Amniotic epithelial cell (primary cell): ENCODE results near the gene ARHGEF7.

ENCODE experiments used
- DNase-seq: peaks from one replicate; pipeline ENCODE4 v3.0.0-alpha.2; 2010; ENCODE audit warnings: low read depth

Gene ARHGEF7

GRCh38 chr13:111280226-111280625, 165.1 kb downstream of the ARHGEF7 start:
- no peak for DNase-seq

DNA sequence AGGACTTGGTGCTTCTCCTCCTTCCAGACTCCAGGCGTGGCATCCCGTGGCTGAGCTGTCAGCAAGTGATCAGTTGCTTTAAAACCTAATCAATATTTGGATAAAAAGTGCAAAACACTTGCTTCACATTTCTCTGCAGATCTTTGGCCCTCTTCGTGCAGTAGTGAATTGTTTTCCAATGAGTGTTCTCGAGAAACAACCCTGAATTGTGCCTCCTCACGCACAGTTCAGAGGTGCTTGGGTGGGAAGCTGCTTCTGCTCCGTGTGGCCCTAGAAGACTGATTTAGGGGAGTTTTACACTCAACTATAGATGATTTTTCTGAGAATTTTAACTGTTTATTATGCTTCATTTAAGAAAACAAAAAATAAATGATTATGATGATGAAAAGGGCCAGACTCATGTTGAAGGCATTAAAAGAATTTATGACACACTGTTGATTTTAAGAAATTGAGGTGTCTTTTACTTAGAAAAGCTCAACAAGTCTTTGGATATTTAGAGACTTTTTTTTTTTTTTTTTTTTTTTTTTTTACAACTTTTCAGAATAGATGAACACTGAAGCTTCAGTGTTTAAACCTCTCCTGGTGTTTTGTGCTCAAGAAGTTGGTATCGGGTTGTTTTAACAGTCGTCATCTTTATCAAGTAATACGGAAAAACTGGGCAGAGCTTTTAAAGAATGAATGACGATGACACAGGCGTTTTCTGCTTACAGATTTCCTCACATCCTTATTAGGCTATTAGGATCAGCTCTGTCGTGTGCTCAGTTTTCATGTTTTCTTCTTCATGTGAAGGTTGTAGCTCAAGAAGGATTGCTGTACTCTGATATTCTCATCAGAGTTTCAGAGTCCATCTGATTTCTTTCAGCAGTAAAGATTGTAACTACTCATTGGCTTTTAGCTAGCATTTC, 165.8 kb downstream of the ARHGEF7 start:
- DNase-seq, result peak; percentile 50

DNA sequence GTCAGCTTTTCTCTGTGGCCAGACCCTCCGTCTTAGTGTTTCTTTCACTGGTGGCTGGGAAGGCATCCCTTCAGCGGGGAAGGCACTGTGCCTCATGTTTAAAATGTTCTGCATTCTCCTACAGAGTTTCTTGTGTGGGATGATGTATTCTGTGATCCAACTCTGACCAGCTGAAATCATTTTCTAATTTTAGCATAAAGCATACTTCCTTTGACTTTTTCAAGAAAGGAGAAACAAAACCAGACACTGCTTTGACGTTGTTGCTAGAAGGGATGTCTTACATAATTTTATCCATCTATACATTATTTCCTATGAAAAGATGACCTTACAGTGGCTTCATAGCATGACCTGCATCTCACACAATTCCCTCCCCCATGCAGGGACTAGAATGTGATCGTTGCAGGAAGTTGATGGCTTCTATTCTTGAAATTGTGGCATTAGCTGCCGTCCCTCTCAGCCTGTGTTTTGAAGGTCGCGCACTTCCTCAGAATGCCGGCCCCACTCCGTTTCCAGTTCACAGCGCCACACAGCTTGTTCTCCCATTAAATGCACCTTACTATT, 166.7 kb downstream of the ARHGEF7 start:
- DNase-seq, result peak; percentile 29

DNA sequence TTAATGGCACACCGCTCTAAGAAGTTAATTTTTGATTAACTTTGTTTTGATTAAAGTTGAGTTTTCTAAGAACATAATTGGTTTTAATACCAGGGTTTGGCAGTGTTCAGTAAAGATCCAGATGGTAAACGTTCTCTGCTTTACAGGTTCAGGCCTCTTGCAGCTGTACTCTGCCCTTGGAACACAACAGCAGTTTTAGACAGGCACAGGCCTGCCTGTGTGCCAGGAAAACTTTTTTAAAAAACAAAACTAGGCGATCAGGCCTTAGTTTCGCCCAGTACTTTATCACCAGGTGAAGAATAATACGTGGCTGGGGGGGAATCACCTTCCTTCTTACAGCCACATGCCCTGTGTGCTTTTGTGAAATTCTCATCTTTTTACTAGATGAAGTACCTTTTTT, 167.3 kb downstream of the ARHGEF7 start:
- no peak for DNase-seq

DNA sequence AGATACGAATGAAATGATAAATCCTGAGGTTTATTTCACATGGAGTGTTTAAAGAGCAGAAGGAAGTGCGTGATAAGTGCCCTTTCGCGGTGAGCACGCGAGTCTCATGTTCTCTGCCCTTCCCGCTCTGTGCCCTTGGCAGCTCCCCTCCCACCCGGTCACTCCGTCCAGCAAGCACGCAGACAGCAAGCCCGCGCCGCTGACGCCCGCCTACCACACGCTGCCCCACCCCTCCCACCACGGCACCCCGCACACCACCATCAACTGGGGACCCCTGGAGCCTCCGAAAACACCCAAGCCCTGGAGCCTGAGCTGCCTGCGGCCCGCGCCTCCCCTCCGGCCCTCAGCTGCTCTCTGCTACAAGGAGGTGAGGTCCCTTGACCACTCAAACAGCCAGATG, 167.9 kb downstream of the ARHGEF7 start:
- no peak for DNase-seq

DNA sequence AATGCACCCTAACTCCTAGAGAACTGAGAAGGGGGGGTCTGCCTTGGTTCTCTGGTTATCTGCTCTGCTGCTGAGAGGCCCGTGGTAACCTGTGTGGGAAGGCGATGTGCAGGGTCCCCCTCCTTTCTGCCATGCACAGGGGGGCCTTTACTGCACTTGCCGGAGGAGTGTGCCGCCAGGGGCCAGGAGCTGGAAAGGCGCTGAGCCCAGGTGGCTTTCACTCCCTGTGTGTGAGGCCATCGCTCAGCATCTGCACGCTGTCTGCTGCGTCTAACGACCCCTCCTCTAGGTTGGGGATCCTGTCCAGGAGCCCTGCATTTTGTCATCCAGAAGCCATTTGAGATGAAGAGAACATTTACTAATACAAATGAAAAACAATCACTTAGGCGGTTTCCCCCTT, 168.3 kb downstream of the ARHGEF7 start:
- no peak for DNase-seq

DNA sequence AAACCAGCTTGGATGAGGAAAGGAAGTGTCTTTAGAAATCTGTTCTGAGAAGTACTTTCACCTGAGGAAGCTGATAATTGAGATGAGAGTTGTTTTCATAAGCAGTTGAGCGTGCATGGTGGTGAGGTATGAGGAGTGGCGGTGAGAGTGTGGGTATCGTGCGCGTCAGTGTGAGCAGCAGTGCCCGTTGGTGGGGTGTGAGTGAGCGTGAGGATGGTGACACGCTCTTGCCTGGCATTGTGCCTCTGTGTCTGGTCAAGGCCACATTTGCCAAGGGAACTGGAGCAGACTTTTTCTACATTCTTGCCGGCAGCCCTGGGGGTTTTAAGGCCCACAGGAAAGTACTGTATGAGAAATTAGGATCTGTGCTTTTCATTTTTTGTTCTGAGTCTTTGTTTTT, 168.9 kb downstream of the ARHGEF7 start:
- no peak for DNase-seq

DNA sequence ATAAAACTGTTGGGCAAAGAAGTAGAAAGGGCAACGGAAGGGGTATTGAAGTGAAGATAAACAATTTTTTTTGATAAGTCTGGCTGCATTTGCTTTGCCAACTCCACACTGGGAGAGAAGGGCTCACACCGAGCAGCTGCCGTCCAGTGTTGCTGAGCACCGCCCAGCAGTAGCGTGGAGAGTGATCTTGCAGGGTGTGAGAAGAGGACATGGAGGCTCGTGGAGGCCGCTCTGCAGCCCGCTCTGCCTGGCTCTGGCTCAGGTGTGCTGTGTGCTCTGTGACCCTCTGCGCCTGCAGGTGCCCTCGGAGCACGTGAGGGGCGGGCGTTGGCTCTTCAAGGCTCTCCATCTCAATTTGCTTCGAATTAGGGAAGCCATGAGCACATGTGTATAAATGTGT, 169.5 kb downstream of the ARHGEF7 start:
- DNase-seq, result no peak

GRCh38 chr13:111286162-111286561, 171.1 kb downstream of the ARHGEF7 start:
- no peak for DNase-seq

DNA sequence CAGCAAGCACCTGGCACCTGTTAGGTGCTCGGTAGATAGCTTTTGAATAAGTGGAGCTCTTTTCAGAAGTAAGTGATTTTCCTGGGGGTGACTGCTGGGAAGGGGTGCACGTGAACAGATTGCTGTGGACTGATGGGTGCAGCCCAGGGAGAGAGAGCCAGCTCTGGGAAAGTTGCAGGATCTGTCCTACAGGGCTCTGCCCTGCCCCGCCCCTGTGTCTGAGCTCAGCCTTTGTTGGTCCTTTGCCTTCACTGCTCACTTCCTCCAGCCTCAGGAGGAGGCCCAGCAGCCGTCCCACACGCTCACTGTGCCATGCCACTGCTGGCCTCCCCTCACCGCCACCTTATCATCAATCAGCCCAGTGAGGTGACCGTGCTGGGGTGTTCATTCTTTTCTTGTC, 171.6 kb downstream of the ARHGEF7 start:
- no peak for DNase-seq

- no peak for DNase-seq
Observed at GRCh38 chr13:111287201-111287600, 172.1 kb downstream of the ARHGEF7 start.

DNA sequence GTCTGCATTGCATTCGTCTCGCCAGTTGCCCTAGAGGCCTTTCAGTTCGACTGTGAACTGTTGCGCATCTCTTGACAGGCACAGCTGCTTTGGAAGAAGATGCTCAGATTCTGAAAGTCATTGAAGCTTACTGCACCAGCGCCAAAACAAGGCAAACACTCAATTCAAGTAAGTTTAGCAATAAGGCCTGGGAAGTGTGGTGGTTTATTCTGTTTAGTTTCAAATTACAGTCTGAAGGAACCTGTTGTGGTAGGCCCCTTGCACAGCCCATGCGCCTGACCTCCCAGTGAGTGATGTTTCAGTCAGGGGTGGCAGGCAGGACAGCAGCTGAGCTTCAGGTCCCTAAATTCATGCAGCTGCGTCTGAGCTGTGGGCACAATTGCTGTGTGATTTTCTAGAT, 173.2 kb downstream of the ARHGEF7 start:
- no peak for DNase-seq

DNA sequence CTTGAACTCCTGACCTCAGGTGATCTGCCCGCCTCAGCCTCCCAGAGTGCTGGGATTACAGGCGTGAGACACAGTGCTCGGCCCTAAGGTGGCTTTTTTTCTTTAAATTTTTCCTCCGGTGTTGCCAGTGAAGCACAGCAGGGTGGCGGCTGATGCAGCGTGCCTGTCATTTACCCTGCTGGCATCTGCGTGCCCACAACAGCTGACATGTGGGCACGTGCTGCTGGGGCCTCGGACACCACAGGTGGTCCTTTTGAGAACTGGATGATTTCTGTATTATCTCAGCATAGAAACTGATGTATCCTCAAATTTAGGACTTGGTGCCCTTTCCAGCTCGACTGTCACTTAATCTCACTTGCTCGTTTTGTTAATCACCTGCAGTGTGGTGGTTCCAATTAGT, 174.1 kb downstream of the ARHGEF7 start:
- DNase-seq, result no peak

- no peak for DNase-seq
Observed at GRCh38 chr13:111291908-111292307, 176.8 kb downstream of the ARHGEF7 start.

DNA sequence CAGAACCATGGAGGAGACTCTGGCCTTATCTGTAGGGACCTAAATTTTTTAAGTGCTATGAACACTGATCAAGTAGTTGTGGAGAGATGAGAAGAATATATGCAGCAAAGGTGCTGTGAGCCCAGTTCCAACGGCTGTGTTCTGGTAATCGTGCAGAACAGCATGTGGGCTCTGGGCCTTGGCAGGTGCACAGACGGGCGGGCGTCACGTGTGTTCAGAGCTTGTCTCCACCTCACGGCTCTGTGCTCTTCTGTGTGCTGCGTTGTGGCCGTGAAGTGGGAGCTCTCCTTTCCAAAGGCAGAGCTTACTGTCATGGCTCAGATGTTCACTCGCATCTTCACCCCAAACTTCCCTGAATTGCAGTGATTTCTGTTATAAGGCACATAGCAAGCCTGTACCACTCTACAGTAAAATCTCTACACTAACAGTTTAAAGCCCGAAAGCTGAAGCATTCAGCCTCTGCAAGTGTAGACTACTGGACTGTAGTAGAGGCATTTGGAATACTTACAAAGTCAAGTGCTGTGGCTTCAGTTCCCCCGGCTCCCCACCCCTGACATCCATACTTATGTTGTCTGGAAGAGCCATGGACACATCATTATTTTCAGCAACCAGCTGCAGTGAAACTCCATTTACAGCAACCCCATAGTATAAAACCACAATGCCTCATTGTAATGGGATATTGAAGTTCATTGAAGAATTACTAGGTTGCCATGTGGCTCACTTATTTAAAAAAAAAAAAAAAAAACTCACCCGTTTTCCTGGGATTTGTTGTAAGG, 177.8 kb downstream of the ARHGEF7 start:
- DNase-seq, result no peak

DNA sequence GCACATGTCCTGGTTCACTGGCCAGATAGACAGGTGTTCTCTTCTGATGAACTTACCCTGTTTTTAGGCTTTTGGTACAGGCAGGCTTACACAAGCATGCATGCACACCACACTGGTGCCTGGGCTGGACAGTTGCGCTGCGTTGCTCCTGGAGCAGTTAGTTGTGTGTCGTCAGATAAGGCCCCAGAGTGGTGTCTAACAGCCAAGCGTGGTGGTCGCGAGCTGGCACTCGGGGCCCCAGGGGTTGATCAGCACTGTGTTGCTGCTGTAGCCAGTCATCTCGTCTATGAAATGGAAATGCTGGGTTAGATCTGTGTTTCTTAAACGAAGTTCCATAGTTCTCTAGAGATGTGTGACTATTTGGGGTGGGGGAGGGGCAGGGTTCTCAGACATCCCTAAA, 180.8 kb downstream of the ARHGEF7 start:
- DNase-seq, result no peak

GRCh38 chr13:111296417-111296816, 181.3 kb downstream of the ARHGEF7 start:
- DNase-seq, result peak; percentile 3

DNA sequence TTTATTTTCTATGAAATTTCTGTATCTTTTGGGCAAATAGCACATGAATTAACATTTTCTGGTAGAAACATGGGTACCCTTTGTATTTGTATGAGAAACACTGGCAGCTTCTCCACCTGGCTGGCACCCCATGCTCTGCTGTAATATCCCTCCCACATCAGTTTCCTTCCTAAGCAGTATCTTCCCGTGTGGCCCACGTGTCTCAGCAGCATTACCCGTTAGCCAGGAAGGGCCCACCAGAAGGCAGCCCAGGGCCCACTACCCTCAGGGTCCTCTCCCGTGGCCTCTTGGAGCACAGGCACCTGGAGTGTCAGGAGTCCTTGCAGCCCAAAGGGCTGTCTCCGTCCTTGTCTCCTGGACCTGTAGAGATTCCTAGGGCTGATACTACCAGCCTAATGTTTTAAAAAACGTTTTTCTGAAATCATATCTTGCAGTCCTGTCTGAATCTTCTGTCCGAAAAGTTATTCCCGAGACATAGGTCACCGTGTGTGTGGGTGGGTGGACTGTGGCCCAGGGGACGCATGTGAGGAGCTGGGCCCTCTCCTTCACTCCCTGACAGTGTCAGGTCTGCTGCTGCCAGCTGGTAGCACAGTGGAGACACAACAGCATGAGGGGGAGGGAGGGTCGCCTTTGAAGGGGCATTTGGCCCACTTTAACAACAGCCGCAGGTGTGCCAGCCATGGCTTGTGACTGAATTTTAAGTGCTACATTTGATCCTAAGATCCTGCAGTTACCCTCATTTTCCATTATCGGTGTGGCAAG, 183.3 kb downstream of the ARHGEF7 start:
- no peak for DNase-seq

DNA sequence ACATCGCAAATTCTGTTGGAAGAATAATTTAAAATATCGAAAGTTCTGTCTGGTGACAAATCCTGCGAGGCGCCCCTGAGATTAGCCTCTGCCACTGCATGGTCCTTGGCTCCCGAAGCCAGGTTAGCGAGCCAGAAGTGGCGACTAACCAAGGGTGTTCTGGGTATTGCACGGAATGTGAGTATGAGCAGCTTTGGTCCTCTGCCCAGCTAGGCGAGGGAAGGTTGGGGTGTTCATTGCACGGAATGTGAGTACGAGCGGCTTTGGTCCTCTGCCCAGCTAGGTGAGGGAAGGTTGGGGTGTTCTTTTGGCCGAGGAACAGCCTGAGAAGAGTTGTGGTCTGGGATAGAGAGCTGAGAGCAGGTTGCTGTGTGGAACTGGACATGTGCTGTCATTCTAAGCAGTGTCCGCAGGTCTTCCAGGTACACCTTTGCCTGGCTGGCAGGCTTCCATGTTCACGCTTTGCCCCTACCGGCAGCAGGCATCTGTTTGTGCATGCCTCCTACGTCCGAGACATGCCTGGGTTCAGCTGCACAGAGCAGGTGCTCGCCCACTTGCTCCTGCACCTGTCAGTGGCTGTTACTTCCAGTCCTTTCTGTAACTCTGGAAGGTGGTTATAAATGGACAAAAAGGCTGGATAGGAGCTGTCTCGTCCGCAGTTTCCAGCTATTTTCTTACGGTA, 187.1 kb downstream of the ARHGEF7 start:
- no peak for DNase-seq

- no peak for DNase-seq
Observed at GRCh38 chr13:111303559-111303958, 188.4 kb downstream of the ARHGEF7 start.

DNA sequence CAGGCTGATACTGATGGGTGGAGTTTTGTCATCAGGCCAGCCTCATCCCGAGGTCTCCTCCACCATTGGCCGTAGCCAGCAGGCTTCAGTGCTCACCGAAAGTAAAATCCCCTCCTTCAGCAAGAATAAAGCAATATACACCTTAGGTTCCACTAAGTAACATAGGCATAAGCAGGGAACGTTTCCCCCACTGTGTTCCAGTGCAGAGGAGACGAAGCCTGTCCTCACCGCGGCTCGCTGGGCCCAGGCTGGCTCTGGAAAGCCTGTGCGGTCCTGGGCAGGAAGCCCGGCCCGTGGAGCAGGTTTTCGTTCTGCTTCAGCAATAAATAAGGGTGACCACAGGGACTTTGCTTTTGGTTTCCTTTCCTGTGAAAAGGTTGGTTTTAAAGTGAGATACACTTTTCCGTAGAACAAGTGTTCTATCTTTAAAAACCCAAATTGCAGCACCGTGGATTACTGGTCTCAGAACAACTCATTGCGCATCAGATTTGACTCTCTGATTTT, 189.0 kb downstream of the ARHGEF7 start:
- DNase-seq, result no peak
